Measurements from ENCODE around the gene GPR160. TPM values are rescaled to one million over a fixed set of nuclear protein-coding genes. Genes with fewer than 3 reads are reported as not detected.

The GPR160 gene
- total RNA-seq, 1 experiment from 2014 or later: 15.7 TPM

GRCh38 chr3:170056710-170057454 is 19.1 kb downstream of the GPR160 start:
- H3K9me3 ChIP-seq (ENCODE audit: low read length): no peaks in the 10 kb centered on the region
- H3K27me3 ChIP-seq (ENCODE audit: low read length): no peaks in the 10 kb centered on the region
- no peak for DNase-seq
- BruUV-seq (replicated peaks): no TSS peak
- ChIA-PET POLR2A (ENCODE audit: unreplicated experiment) (no interaction called here), CTCF (no interaction called here)
- H4K20me1 ChIP-seq (ENCODE audit: low read length): no peaks in the 10 kb centered on the region
- H3K4me1 ChIP-seq (ENCODE audit: insufficient read depth, low read length): peaks cover 7% of the 10 kb centered on the region
- no peaks in the 10 kb centered on the region for H3K36me3 ChIP-seq (ENCODE audit: low read depth, low read length)
- no peak overlapping the region for H3K4me3 ChIP-seq (ENCODE audit: low read length)
- no peak overlapping the region for H3K27ac ChIP-seq (ENCODE audit: low read length)
- TF ChIP-seq CTCF (conservative IDR thresholded peaks at IDR 0.05; ENCODE audit: low read depth, low read length): no peak
- no peak overlapping the region for H3K9ac ChIP-seq (ENCODE audit: low read length)
- no peaks in the 10 kb centered on the region for H3F3A ChIP-seq (ENCODE audit: low read length, unreplicated experiment)
- no peaks in the 10 kb centered on the region for H3K79me2 ChIP-seq (ENCODE audit: low read length)
- intact Hi-C loops (cut with micrococcal nuclease): no loop called here
- ATAC-seq: no peak
- no peak overlapping the region for H2AFZ ChIP-seq (ENCODE audit: low read length)
- H3K9me2 ChIP-seq (replicated peaks; ENCODE audit: low read length): no peaks in the 10 kb centered on the region
- no peak overlapping the region for H3K4me2 ChIP-seq (ENCODE audit: low read length)

GRCh38 chr3:170057550-170057949 is 19.8 kb downstream of the GPR160 start:
- Histone ChIP-seq H2AFZ (ENCODE audit: low read length) (no peak overlapping the region), H3K79me2 (ENCODE audit: low read length) (no peaks in the 10 kb centered on the region)

GRCh38 chr3:170058127-170058526 is 20.3 kb downstream of the GPR160 start:
- CTCF ChIA-PET: no interaction called here
- intact Hi-C loops (cut with micrococcal nuclease): no loop called here
- no peak overlapping the region for H3K9ac ChIP-seq (ENCODE audit: low read length)
- H3K4me1 ChIP-seq (ENCODE audit: insufficient read depth, low read length): peaks cover 7% of the 10 kb centered on the region
- H3K9me3 ChIP-seq (ENCODE audit: low read length): no peaks in the 10 kb centered on the region
- POLR2A ChIA-PET (ENCODE audit: unreplicated experiment): no interaction called here
- H3K79me2 ChIP-seq (ENCODE audit: low read length): no peaks in the 10 kb centered on the region
- H3K4me2 ChIP-seq (ENCODE audit: low read length): no peak overlapping the region
- no peaks in the 10 kb centered on the region for H3K9me2 ChIP-seq (replicated peaks; ENCODE audit: low read length)
- H4K20me1 ChIP-seq (ENCODE audit: low read length): no peaks in the 10 kb centered on the region
- H3K36me3 ChIP-seq (ENCODE audit: low read depth, low read length): no peaks in the 10 kb centered on the region
- ATAC-seq: no peak
- H3F3A ChIP-seq (ENCODE audit: low read length, unreplicated experiment): no peaks in the 10 kb centered on the region
- H2AFZ ChIP-seq (ENCODE audit: low read length): no peak overlapping the region
- H3K4me3 ChIP-seq (ENCODE audit: low read length): no peak overlapping the region
- H3K27ac ChIP-seq (ENCODE audit: low read length): no peak overlapping the region
- TF ChIP-seq EZH2phosphoT487 (IDR thresholded peaks at IDR 0.05; ENCODE audit: borderline replicate concordance, low read length): no peak
- TF ChIP-seq CTCF (conservative IDR thresholded peaks at IDR 0.05; ENCODE audit: low read depth, low read length): no peak
- TF ChIP-seq EZH2 (IDR thresholded peaks at IDR 0.05; ENCODE audit: low read length, unreplicated experiment): no peak
- DNase-seq: no peak
- no TSS peak for BruUV-seq (replicated peaks)
- no peaks in the 10 kb centered on the region for H3K27me3 ChIP-seq (ENCODE audit: low read length)

More at GRCh38 chr3:170057550-170057949, 19.8 kb downstream of the GPR160 start:
- no peaks in the 10 kb centered on the region for H3K27me3 ChIP-seq (ENCODE audit: low read length)
- H3K27ac ChIP-seq (ENCODE audit: low read length): no peak overlapping the region
- H3K4me1 ChIP-seq (ENCODE audit: insufficient read depth, low read length): peaks cover 7% of the 10 kb centered on the region
- no peak overlapping the region for H3K4me2 ChIP-seq (ENCODE audit: low read length)
- CTCF ChIA-PET: no interaction called here
- no peaks in the 10 kb centered on the region for H3K36me3 ChIP-seq (ENCODE audit: low read depth, low read length)
- H3F3A ChIP-seq (ENCODE audit: low read length, unreplicated experiment): no peaks in the 10 kb centered on the region
- no peaks in the 10 kb centered on the region for H3K9me3 ChIP-seq (ENCODE audit: low read length)
- DNase-seq (no peak), ATAC-seq (no peak)
- intact Hi-C loops (cut with micrococcal nuclease): no loop called here
- POLR2A ChIA-PET (ENCODE audit: unreplicated experiment): no interaction called here
- H3K9me2 ChIP-seq (replicated peaks; ENCODE audit: low read length): no peaks in the 10 kb centered on the region
- no peak for TF ChIP-seq EZH2 (IDR thresholded peaks at IDR 0.05; ENCODE audit: low read length, unreplicated experiment)
- no peak for TF ChIP-seq EZH2phosphoT487 (IDR thresholded peaks at IDR 0.05; ENCODE audit: borderline replicate concordance, low read length)
- no peak for TF ChIP-seq CTCF (conservative IDR thresholded peaks at IDR 0.05; ENCODE audit: low read depth, low read length)
- no peak overlapping the region for H3K9ac ChIP-seq (ENCODE audit: low read length)
- H4K20me1 ChIP-seq (ENCODE audit: low read length): no peaks in the 10 kb centered on the region
- no peak overlapping the region for H3K4me3 ChIP-seq (ENCODE audit: low read length)
- no TSS peak for BruUV-seq (replicated peaks)

Data from PC-3 (cell line).